ENCODE results near the gene ENAH.

ENAH gene

GRCh38 chr1:225692517-225692879 is 39.6 kb upstream of the ENAH start:
- WGBS, 2 experiments (ENCODE audit: insufficient coverage in 2 of 2), result 100% methylated on average over 1 of the region's 1 CpG
- no peaks in the 10 kb centered on the region for H3K36me3 ChIP-seq (ENCODE audit: control insufficient read depth, insufficient read depth, low read length)
- no peaks in the 10 kb centered on the region for H3K4me1 ChIP-seq (ENCODE audit: control insufficient read depth, insufficient read depth, low read length, poor library complexity, severe bottlenecking)
- no peak overlapping the region for H3K4me3 ChIP-seq (ENCODE audit: extremely low read depth, insufficient read depth, low read length, poor library complexity, severe bottlenecking)
- no peak overlapping the region for H3K27ac ChIP-seq (ENCODE audit: low read depth, low read length, severe bottlenecking)
- peaks cover 3% of the 10 kb centered on the region for H3K9me3 ChIP-seq (ENCODE audit: control insufficient read depth, low read length)

GRCh38 chr1:225691861-225692516 is 39.1 kb upstream of the ENAH start:
- no peaks in the 10 kb centered on the region for H3K36me3 ChIP-seq (ENCODE audit: control insufficient read depth, insufficient read depth, low read length)
- H3K27ac ChIP-seq (ENCODE audit: low read depth, low read length, severe bottlenecking), result no peak overlapping the region
- 89 to 95% methylated on average over 3 of the region's 4 CpGs for WGBS, 2 experiments (ENCODE audit: insufficient coverage in 2 of 2)
- no peak overlapping the region for H3K4me3 ChIP-seq (ENCODE audit: extremely low read depth, insufficient read depth, low read length, poor library complexity, severe bottlenecking)
- H3K4me1 ChIP-seq (ENCODE audit: control insufficient read depth, insufficient read depth, low read length, poor library complexity, severe bottlenecking), result no peaks in the 10 kb centered on the region
- peaks cover 3% of the 10 kb centered on the region for H3K9me3 ChIP-seq (ENCODE audit: control insufficient read depth, low read length)

- 79 to 90% methylated on average over 2 of the region's 2 CpGs for WGBS, 2 experiments (ENCODE audit: insufficient coverage in 2 of 2)
- Histone ChIP-seq H3K36me3 (ENCODE audit: control insufficient read depth, insufficient read depth, low read length) (no peaks in the 10 kb centered on the region), H3K4me1 (ENCODE audit: control insufficient read depth, insufficient read depth, low read length, poor library complexity, severe bottlenecking) (no peaks in the 10 kb centered on the region), H3K4me3 (ENCODE audit: extremely low read depth, insufficient read depth, low read length, poor library complexity, severe bottlenecking) (no peak overlapping the region), H3K9me3 (ENCODE audit: control insufficient read depth, low read length) (peaks cover 3% of the 10 kb centered on the region), H3K27ac (ENCODE audit: low read depth, low read length, severe bottlenecking) (no peak overlapping the region)
These were observed 38.5 kb upstream of the ENAH start for GRCh38 chr1:225691377-225691776.

GRCh38 chr1:225689882-225690459 is 37.0 kb upstream of the ENAH start:
- Histone ChIP-seq H3K4me3 (ENCODE audit: extremely low read depth, insufficient read depth, low read length, poor library complexity, severe bottlenecking) (no peak overlapping the region), H3K27ac (ENCODE audit: low read depth, low read length, severe bottlenecking) (no peak overlapping the region), H3K36me3 (ENCODE audit: control insufficient read depth, insufficient read depth, low read length) (no peaks in the 10 kb centered on the region), H3K4me1 (ENCODE audit: control insufficient read depth, insufficient read depth, low read length, poor library complexity, severe bottlenecking) (no peaks in the 10 kb centered on the region), H3K9me3 (ENCODE audit: control insufficient read depth, low read length) (peaks cover 1% of the 10 kb centered on the region)
- WGBS, 2 experiments (ENCODE audit: insufficient coverage in 2 of 2), result 100% methylated on average over 1 of the region's 2 CpGs

- Histone ChIP-seq H3K27ac (ENCODE audit: low read depth, low read length, severe bottlenecking) (no peak overlapping the region), H3K36me3 (ENCODE audit: control insufficient read depth, insufficient read depth, low read length) (no peaks in the 10 kb centered on the region), H3K9me3 (ENCODE audit: control insufficient read depth, low read length) (no peaks in the 10 kb centered on the region), H3K4me3 (ENCODE audit: extremely low read depth, insufficient read depth, low read length, poor library complexity, severe bottlenecking) (no peak overlapping the region), H3K4me1 (ENCODE audit: control insufficient read depth, insufficient read depth, low read length, poor library complexity, severe bottlenecking) (no peaks in the 10 kb centered on the region)
- 92 to 100% methylated on average over 1 of the region's 2 CpGs for WGBS, 2 experiments (ENCODE audit: insufficient coverage in 2 of 2)
These were observed 35.4 kb upstream of the ENAH start for GRCh38 chr1:225688345-225688744.

GRCh38 chr1:225685476-225686176 is 32.7 kb upstream of the ENAH start:
- Histone ChIP-seq H3K4me1 (ENCODE audit: control insufficient read depth, insufficient read depth, low read length, poor library complexity, severe bottlenecking) (no peaks in the 10 kb centered on the region), H3K36me3 (ENCODE audit: control insufficient read depth, insufficient read depth, low read length) (no peaks in the 10 kb centered on the region), H3K27ac (ENCODE audit: low read depth, low read length, severe bottlenecking) (no peak overlapping the region), H3K4me3 (ENCODE audit: extremely low read depth, insufficient read depth, low read length, poor library complexity, severe bottlenecking) (no peak overlapping the region), H3K9me3 (ENCODE audit: control insufficient read depth, low read length) (no peaks in the 10 kb centered on the region)
- WGBS, 2 experiments (ENCODE audit: insufficient coverage in 2 of 2), result no CpG with 5 or more reads among the region's 1 CpG

- Histone ChIP-seq H3K36me3 (ENCODE audit: control insufficient read depth, insufficient read depth, low read length) (no peaks in the 10 kb centered on the region), H3K4me3 (ENCODE audit: extremely low read depth, insufficient read depth, low read length, poor library complexity, severe bottlenecking) (no peak overlapping the region), H3K4me1 (ENCODE audit: control insufficient read depth, insufficient read depth, low read length, poor library complexity, severe bottlenecking) (no peaks in the 10 kb centered on the region), H3K27ac (ENCODE audit: low read depth, low read length, severe bottlenecking) (no peak overlapping the region), H3K9me3 (ENCODE audit: control insufficient read depth, low read length) (no peaks in the 10 kb centered on the region)
- 88 to 92% methylated on average over 3 of the region's 4 CpGs for WGBS, 2 experiments (ENCODE audit: insufficient coverage in 2 of 2)
These were observed 31.8 kb upstream of the ENAH start for GRCh38 chr1:225684741-225685140.

- WGBS, 2 experiments (ENCODE audit: insufficient coverage in 2 of 2), result 84 to 88% methylated on average over 1 to 2 of the region's 2 CpGs
- no peak overlapping the region for H3K4me3 ChIP-seq (ENCODE audit: extremely low read depth, insufficient read depth, low read length, poor library complexity, severe bottlenecking)
- no peak overlapping the region for H3K27ac ChIP-seq (ENCODE audit: low read depth, low read length, severe bottlenecking)
These were observed 28.3 kb upstream of the ENAH start for GRCh38 chr1:225681231-225681630.

GRCh38 chr1:225678545-225678944 is 25.6 kb upstream of the ENAH start:
- Histone ChIP-seq H3K9me3 (ENCODE audit: control insufficient read depth, low read length) (no peaks in the 10 kb centered on the region), H3K36me3 (ENCODE audit: control insufficient read depth, insufficient read depth, low read length) (no peaks in the 10 kb centered on the region), H3K4me3 (ENCODE audit: extremely low read depth, insufficient read depth, low read length, poor library complexity, severe bottlenecking) (no peak overlapping the region), H3K4me1 (ENCODE audit: control insufficient read depth, insufficient read depth, low read length, poor library complexity, severe bottlenecking) (no peaks in the 10 kb centered on the region), H3K27ac (ENCODE audit: low read depth, low read length, severe bottlenecking) (no peak overlapping the region)
- WGBS, 2 experiments (ENCODE audit: insufficient coverage in 2 of 2), result no CpG with 5 or more reads among the region's 2 CpGs

More at GRCh38 chr1:225681231-225681630, 28.3 kb upstream of the ENAH start:
- H3K4me1 ChIP-seq (ENCODE audit: control insufficient read depth, insufficient read depth, low read length, poor library complexity, severe bottlenecking), result no peaks in the 10 kb centered on the region
- H3K9me3 ChIP-seq (ENCODE audit: control insufficient read depth, low read length), result no peaks in the 10 kb centered on the region
- no peaks in the 10 kb centered on the region for H3K36me3 ChIP-seq (ENCODE audit: control insufficient read depth, insufficient read depth, low read length)

- Histone ChIP-seq H3K4me3 (ENCODE audit: extremely low read depth, insufficient read depth, low read length, poor library complexity, severe bottlenecking) (peak overlapping the region; percentile 5), H3K36me3 (ENCODE audit: control insufficient read depth, insufficient read depth, low read length) (no peaks in the 10 kb centered on the region), H3K4me1 (ENCODE audit: control insufficient read depth, insufficient read depth, low read length, poor library complexity, severe bottlenecking) (no peaks in the 10 kb centered on the region), H3K9me3 (ENCODE audit: control insufficient read depth, low read length) (no peaks in the 10 kb centered on the region), H3K27ac (ENCODE audit: low read depth, low read length, severe bottlenecking) (no peak overlapping the region)
- 18 to 23% methylated on average over 29 to 34 of the region's 40 CpGs for WGBS, 2 experiments (ENCODE audit: insufficient coverage in 2 of 2)
These were observed 24.6 kb upstream of the ENAH start for GRCh38 chr1:225677350-225678124.

Data from mesodermal cell (in vitro differentiated cells).